H1 (cell line): ENCODE results near the gene NEU4.

Source experiments
- CREB1 ChIP-seq: IDR thresholded peaks from 2 replicates; pipeline ENCODE4 v1.6.1; 2012; ENCODE audit warnings: inconsistent platforms
- EZH2 ChIP-seq: fragments of 200-600 bp; sonication (generic); IDR thresholded peaks from 2 replicates; pipeline ENCODE4 v1.7.1; 2012; ENCODE audit warnings: low read depth, mild to moderate bottlenecking, moderate library complexity, low read length, inconsistent platforms; ENCODE audit not compliant: severe bottlenecking
- TF ChIP-seq, protein P1 (sequence below): IDR thresholded peaks from 2 replicates; pipeline ENCODE4 v1.6.1; 2012; ENCODE audit warnings: inconsistent platforms

DNA sequence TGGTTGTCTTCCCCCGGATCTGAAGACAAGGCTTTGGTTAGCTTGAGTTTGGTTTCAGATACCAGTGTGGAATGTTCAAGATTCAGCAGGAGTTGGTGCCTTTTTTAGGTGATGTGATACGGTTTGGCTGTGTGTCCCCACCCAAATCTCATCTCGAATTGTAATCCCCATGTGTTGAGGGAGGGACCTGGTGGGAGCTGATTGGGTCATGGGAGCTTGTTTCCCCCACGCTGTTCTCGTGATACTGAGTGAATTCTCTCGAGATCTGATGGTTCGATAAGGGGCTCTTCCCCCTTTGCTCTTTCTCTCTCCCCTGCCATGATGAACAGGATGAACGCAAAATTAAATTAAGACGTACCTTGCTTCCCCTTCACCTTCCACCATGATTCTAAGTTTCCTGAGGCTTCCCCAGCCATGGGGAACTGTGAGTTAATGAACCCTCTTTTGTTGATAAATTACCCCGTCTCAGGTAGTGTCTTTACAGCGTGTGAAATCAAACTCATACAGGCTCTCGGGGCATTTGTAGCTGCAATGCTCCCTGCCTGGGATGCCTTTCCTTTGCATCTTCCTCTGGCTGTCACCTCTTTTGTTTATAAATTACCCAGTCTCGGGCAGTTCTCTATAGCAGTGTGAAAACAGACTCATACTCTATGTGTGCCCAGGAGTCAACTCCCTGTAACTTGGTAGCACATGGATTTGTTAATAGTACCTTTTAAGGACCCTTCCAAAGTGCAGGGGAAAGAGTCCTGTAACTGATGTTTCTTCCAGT lies 28.4 kb downstream of the NEU4 start:
- TF ChIP-seq CREB1 (no peak), EZH2 (no peak)
- TF ChIP-seq, protein P1, sequence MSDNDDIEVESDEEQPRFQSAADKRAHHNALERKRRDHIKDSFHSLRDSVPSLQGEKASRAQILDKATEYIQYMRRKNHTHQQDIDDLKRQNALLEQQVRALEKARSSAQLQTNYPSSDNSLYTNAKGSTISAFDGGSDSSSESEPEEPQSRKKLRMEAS, result no peak
